HG02623 (cell line): Measurements from ENCODE around the gene FCER2.
"Not testable (repeated sequence)": the region's sequence is repeated elsewhere in the genome, so short reads cannot be mapped to it uniquely, and the experiment has no call there.

Experiments
- ATAC-seq: cut with Tn5 transposase; IDR thresholded peaks from one replicate; pipeline ENCODE4 v1.9.1; 2021; ENCODE audit warnings: moderate library complexity; ENCODE audit not compliant: unreplicated experiment

The FCER2 gene

DNA sequence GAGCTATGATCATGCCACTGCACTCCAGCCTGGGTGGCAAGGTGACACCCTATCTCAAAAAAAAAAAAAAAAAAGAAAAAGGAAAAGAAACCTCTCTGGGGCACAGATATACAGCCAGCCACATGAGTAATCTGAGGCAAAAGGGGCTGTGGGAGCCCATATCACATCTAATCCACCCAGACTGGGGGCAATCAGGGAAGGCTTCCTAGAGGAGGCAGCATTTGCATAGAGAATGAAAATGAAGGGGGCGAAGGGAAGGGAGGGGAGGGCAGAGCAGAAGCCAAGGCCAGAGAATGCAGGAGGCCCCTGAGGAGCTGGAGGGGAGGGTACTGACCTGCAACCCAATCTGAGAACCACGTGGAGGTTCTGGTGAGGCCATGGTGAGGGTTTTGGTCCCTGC lies 51.8 kb downstream of the FCER2 start:
- no peak for ATAC-seq

DNA sequence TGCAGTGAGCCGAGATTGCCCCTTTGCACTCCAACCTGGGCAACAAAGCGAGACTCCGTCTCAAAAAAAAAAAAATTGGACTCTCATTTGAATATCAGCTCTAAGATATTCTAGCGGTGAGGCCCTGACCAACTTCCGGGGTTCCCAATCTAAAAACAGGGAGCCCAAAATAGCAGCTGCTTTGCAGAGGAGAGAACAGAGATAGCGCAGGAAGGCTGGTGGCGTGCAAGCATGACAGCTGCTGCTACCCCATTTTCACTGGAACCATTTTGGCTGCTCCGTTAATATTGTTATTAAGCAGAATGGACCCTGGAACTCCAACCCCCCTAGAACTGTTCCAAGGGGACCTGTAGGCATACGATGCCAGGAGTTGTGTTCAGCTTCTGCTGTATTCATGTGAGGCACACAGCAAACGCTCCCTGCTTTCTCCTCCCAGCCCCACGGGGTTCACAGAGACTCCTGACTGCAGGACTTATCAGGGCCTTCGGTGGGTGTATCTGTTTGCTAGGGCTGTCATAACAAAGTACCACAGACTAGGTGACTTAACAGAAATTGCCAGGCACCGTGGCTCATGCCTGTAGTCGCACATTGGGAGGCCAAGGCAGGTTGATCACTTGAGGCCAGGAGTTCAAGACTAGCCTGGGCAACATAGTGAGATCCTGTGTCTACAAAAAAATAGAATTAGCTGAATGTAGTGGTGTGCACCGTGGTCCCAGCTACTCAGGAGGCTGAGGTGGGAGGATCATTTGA lies 53.5 kb downstream of the FCER2 start:
- no peak for ATAC-seq

DNA sequence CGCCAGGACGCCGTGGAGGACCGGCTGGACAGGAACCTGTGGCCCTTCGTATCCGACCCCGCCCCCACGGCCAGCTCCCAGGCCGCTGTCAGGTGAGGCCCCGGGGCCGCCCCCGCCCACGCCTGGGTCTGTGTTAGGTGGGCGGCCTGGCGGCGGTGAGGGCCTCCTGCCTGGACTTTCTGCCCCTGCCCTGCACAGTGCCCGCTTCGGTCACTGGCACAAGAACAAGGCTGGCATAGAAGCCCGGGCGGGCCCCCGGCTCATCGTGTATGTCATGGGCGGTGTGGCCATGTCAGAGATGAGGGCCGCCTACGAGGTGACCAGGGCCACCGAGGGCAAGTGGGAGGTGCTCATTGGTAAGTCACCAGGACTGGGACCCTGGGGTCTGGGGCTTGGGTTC lies 54.8 kb downstream of the FCER2 start:
- no peak for ATAC-seq

DNA sequence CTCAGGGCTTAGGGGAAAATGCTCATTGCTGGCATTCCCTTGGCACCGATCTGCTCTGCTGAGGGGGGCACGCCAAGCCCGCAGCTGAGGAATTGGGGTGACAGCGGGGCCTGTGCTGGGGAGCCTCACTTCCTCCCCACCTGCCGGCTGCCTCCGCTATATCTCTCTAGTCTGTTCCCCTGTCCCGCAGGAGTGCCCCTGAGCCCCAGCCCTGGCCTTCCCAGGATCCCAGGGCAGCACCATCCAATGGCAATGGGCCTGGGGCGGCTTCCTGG lies 55.6 kb downstream of the FCER2 start:
- no peak for ATAC-seq

DNA sequence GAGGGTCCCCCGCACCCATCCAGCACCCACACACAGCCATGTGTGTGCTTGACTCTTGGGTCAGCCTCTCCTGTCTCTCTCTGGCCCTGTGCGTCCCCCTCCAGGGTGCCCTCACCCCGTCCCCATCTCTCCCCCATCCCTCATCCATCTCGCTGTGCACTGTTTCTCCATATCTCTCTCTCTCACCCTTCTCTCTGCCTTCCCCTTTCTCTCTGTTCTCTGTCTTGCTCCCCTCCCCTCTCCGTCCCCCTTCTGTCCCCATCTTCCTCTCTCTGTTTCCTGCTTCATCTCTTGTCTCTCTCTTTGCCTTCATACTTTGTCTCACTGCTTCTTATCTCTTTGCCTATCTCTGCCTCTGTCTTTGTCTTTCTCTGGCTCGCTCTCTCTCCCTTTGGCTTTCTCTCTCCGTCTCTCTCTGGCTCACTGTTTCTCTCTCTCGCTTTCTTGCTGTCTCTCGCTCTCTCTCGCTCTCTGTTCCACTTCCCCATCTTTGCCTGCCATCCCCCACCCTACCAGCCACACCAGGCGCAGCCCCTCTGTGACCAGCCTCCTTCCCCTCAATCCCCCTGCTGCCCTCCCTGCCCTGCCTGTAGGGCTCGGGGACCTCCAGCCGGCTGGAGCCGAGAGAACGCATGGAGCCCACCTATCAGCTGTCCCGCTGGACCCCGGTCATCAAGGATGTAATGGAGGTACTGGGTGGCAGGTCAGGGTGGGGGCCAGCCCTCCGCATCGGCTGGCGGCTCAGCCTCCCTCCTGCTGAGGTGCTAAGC lies 56.1 kb downstream of the FCER2 start:
- no peak for ATAC-seq

DNA sequence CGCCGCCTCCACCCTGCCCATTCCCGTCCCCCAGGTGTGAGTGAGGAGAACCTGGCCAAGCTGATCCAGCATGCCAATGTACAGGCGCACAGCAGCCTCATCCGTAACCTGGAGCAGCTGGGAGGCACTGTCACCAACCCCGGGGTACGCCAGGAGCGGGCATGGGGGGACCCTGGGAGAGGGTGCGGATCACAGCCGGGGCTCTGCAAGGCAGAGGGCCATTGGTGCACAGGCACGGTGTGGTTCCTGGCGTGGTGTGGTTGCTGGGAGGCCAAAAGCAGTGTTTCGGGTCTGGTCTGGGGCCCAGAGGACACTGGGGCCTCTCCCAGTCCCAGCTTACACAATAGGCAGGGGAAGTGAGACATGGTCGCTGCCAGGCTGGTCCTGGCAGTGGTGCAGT lies 56.8 kb downstream of the FCER2 start:
- ATAC-seq: no peak

DNA sequence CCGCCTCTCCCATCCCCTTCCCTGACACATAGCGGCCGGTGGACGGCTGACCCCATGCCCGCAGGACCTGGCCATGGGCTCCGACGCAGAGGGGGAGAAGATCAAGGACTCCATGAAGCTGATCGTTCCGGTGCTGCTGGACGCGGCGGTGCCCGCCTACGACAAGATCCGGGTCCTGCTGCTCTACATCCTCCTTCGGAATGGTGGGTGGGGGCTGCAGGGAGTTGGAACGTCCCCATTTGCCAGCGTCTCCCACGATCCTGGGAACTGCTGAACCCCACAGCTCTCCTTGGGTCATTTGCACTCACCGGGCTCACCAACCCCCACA lies 57.4 kb downstream of the FCER2 start:
- ATAC-seq: no peak

DNA sequence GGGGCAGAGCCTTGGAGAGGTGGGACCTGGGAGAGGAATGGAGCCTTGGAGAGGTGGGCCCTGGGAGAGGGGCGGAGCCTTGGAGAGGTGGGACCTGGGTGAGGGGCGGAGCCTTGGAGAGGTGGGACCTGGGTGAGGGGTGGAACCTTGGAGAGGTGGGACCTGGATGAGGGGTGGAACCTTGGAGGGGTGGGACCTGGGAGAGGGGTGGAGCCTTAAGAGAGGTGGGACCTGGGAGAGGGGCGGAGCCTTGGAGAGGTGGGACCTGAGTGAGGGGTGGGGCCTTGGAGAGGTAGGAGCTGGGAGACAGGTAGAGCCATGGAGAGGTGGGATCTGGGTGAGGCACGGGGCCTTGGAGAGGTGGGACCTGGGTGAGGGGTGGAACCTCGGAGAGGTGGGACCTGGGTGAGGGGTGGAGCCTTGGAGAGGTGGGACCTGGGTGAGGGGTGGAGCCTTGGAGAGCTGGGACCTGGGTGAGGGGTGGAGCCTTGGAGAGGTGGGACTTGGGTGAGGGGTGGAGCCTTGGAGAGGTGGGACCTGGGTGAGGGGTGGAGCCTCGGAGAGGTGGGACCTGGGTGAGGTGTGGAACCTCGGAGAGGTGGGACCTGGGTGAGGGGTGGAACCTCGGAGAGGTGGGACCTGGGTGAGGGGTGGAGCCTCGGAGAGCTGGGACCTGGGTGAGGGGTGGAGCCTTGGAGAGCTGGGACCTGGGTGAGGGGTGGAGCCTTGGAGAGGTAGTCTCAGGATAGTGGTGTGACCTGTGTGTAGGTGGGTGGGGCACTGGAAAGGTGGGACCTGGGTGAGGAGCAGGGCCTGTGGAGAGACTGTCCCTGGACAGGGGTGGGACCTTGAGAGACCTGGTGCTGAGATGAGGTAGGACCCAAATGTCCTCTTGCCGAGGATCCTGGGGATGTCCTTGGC lies 58.0 kb downstream of the FCER2 start:
- not testable (repeated sequence) for ATAC-seq

DNA sequence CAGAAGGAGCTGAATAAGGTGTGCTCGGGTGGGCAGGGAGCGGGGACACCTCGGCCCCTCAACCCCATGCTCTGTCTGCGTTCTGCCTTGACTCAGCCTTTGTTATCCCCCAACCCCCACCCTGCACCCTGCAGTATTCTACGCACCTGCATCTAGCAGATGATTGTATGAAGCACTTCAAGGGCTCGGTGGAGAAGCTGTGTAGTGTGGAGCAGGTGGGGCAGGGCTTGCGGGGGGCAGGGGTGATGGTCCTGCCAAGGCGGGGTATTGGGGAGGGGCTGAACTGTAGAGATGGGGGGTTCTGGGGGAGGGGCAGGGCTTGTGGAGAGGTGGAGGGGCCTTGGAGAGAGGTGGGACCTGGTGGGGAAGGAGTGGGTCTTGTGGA lies 58.9 kb downstream of the FCER2 start:
- no peak for ATAC-seq

DNA sequence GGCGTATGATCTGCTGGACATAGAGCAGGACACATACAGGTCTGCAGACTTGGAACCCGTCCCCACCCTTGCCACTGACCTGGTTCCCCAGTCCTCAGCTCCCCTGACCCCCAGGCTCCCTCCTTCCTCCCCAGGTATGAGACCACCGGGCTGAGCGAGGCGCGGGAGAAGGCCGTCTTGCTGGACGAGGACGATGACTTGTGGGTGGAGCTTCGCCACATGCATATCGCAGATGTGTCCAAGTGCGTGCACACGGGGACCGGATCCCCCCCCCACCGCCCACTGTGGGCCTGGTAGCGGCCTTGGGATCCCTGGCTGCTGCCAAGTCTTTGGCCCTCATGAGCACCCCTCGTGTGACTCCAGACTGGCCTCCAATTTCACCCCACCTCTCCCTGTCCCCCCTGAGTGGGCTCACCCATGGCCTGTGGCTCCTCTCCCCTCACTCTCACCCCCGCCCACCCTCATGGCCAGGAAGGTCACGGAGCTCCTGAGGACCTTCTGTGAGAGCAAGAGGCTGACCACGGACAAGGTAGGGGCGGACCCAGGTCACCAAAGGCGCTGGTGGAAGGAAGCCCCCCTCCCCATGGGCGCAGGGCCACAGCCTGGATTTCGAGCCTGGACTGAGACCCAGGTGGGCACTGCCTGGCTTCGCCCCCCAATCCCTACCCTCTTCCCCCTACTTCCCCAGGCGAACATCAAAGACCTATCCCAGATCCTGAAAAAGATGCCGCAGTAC lies 59.5 kb downstream of the FCER2 start:
- ATAC-seq: no peak

DNA sequence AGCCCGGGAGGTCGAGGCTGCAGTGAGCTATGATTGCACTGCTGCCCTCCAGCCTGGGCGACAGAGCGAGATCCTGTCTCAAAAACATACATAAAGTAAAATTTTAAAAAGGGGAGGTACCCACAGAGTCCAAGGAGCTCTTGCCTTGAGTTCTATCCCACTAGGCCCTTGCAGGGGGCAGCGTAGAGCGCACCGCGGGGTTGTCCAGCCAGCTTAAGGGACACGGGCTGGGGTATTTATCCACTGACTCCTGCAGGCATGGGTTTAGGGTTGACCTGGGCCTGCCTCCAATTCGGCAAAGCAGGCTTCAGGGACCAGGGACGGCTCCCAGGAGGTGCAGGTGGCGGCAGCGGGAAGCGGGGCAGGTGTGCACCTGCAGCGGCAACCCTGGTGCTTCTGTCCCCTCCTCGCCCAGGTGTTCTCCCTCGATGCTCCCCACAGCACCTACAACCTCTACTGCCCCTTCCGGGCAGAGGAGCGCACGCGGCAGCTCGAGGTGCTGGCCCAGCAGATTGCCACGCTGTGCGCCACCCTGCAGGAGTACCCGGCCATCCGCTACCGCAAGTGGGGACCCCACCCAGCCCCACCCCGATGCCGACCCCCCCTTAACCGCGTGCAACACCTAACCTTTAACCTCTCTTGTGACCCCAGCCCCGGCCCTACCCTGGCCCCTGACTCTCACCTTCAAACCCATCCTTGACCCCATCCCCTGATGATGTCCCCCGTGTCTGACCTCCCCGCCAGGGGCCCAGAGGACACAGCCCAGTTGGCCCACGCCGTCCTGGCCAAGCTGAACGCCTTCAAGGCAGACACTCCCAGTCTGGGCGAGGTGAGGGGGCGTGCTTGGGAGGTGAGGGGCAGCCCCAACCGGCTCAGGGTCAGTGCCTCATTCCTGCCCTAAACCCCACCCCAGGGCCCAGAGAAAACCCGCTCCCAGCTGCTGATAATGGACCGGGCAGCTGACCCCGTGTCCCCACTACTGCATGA lies 60.3 kb downstream of the FCER2 start:
- no peak for ATAC-seq

DNA sequence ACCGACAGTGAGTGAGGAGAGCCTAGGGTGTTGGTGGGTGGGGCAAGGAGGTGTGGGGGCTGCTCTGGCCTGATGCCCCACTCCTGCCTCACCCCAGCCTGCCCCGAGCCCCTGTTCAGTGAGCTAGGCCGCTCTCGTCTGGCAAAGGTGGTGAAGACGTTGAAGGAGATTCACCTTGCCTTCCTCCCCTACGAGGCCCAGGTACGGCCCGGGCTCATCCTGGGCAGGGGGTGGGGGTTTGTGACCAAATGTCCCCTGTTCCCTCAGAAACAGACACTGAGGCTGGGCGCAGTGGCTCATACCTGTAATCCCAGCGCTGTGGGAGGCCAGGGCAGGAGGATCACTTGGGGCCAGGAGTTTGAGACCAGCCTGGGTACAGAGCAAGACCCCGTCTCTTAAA lies 61.1 kb downstream of the FCER2 start:
- ATAC-seq: no peak

DNA sequence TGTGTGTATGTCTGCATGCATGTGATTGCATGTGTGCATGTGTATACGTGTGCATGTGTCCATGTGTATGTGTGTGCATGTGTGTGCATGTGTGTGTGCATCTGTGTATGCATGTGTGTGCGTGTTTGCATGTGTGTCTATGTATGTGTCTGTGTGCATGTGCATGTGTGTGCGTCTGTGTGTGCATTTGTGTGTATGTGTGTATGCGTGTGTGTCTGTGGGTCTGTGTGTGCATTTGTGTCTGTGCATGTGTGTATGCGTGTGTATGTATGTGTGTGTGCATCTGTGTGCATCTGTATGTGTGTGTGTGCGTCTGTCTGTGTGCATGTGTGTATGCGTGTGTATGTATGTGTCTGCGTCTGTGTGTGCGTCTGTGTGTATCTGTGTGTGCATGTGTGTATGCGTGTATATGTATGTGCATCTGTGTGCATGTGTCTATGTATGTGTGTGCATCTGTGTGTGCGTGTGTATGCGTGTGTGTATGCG lies 62.0 kb downstream of the FCER2 start:
- ATAC-seq: no peak

DNA sequence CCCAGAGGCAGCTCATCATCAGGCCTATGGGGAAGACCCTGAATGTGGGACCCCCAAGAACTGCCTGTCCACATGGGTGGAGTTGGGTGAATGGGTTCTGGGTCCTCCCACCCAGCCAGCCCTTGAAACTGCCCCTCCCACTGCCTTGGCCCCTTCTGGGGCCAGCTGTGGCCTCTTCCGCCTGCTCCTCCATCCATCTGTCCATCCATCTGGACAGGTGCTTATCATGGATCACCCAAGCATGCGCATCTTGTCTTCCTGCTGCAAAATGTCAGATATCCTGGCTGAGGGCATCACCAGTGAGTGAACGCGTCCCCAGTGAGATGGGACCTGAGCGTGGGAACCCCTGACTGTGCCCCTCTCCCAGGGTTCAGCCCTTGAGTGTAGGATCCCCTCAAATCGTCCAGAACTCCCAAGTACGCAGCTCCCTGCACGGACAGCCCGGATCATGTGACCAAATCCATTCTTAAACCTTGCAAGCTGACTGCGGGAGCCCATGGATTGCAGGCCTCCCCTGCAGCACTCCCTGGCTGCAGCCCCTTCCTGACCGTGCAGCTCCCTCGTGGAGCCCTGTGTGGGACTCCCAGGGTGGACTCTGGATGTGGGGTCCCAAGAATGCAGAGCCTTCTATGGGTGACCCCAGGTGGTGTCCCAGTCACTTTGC lies 63.0 kb downstream of the FCER2 start:
- ATAC-seq: no peak
